GM19452 (cell line): ENCODE results near the gene PIPOX.
"Not testable (repeated sequence)": the region's sequence is repeated elsewhere in the genome, so short reads cannot be mapped to it uniquely, and the experiment has no call there.

ENCODE experiments used
- ATAC-seq: cut with Tn5 transposase; IDR thresholded peaks from one replicate; pipeline ENCODE4 v1.9.1; 2021; ENCODE audit not compliant: unreplicated experiment

Gene PIPOX

DNA sequence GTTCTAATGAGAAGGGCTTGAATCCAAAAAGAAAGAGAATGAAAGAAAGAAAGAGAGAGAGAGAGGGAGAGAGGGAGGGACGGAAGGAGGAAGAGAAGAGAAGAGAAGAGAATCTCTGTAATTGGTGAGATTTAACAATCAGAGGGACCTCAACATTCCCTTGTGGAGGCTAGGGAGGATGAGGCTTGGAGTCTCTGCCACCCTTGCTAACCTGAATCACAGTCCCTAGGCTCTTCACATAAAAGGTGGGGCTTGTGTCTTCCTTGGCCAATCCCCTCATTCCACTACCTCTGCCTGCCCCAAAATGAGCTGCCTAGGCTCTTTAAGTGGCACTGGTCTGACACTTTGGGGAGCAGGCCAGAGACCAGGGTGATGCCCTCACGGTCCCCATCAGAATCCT is 30.1 kb downstream of the PIPOX start:
- ATAC-seq = no peak

- no peak for ATAC-seq
These were observed 30.6 kb downstream of the PIPOX start for GRCh38 chr17:29073520-29073919.

DNA sequence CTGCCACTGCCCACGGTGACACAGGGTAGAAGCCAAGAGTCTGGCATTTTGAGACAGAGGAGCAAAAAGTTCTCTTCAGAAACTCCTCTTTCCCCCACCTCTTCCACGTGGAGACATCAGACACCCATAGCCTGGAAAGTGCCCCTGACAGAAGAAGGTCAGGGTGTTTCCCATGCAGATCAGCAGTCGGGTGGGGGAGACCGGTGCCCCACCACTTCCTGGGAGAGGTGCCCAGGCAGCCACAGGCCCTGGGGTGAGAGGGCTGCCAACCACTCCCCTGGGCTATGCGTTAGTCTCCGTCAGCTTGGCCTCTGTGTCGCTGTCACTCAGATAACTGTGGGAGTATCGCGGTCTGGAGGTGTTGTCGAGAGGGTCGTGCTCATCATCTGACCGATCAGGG is 31.5 kb downstream of the PIPOX start:
- no peak for ATAC-seq

DNA sequence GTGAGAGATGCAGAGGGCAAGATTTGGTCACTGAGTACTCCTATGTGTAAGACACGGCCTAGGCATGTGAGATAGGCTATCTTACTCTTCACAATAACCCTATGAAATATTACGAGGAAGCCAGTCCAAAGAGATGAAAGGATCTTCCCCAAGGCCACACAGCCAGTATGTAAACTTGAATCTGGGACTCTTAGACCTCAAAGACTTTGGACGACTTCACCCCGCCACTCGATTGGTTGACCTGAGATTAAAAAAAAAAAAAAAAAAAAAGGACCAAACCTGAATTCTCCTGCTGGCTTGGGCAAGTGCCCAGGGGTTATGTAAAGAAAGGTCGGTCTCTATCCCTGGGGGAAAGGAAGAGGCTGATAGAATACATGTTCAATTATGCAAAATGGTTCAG is 33.1 kb downstream of the PIPOX start:
- ATAC-seq = no peak

DNA sequence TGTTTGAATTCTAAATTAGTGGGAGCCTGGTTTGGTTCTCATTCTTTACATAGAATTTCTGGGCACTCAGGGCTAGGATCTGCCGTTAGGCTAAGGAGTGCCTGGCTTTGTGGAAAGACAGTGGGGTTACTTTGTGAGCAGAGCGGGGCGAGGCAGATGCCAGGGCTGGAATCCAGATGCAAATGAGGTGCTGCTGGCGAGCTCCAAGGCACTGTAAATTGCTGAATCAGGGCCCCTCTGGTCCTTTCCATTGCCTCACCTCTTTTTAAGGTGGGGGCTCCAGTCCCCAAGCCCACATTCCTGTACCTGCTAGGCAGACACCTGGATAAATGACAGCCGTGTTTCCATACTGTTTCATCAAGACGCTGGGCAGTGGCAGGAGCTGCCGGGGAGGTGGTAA is 33.8 kb downstream of the PIPOX start:
- ATAC-seq = no peak

GRCh38 chr17:29077320-29077719 is 34.4 kb downstream of the PIPOX start:
- ATAC-seq = no peak

GRCh38 chr17:29078183-29079045 is 35.5 kb downstream of the PIPOX start:
- ATAC-seq = no peak

DNA sequence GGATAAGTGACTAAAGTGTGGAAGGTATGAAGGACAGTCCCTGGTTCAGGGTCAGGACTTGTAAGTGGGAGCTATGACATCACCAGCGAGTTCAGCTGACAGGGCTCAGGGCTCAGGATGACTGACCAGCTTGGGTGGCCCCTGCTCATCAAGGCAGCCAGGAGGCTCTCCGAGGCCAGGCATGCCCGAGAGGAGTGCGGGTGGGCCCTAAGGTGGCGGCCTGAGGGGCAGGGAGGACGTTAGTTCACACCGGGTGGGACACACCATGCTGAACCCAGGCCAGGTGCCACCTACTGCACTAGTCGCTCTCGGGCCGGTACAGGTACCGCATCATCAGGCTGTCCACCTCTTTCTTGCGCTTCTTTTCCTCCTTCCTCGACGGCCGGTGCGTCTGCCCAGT is 36.5 kb downstream of the PIPOX start:
- no peak for ATAC-seq

DNA sequence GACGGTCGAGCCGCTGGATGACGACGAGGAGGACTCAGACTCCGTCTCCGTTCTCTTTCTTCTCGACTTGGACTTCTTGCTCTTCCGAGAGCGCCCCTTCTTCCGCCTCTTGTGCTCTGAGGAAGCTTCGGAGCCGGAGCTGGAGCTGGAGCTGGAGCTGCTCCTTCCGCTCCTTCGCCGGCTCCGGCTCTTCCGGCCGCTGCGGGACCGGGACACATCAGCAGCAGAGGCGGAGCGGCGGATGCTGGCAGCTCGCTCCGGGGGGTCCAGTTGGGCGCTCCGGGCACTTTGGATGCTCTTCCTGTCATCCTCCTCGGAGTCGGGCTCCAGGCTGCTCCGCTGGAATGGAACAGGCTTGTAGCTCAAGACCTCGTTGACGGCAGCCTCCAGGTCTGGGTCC is 36.9 kb downstream of the PIPOX start:
- ATAC-seq = no peak

DNA sequence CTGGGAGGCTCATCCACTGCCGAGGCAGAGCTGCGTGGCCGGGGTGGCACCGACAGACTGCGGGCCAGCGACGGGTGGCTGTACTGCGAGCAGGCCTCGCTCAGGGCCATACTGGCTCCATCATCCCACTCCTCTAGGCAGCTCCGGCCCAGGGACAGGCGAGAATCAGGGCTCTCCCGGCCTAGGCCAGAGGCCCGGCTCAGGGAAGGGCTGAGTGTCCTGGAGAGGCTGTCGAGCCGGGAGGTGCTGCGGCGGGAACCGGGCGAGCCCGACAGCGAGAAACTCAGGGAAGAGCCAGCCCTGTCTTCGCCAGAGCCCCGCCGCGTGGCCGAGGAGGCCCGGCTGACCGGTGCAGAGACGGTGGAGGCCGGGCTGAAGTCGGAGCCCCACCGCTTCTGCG is 37.4 kb downstream of the PIPOX start:
- no peak for ATAC-seq

DNA sequence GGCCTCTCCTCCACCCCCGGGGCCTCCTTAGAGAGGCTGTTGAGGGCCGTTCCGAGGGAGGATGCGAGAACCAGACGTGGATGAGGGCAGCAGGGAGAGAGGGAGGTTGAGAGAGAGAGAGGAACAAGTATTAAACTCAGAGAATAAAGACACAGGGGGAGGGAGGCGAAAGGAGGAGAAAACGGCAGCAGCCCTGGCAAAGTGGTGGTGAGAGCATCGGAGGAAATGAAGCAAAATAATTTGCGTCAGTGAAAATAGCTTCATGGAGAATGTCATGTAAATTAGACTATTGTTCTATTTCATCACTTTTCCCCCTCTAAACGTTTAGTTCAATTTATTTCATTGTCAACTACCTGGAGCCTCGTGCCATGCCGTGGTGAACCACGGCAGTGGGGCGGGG is 38.0 kb downstream of the PIPOX start:
- no peak for ATAC-seq

DNA sequence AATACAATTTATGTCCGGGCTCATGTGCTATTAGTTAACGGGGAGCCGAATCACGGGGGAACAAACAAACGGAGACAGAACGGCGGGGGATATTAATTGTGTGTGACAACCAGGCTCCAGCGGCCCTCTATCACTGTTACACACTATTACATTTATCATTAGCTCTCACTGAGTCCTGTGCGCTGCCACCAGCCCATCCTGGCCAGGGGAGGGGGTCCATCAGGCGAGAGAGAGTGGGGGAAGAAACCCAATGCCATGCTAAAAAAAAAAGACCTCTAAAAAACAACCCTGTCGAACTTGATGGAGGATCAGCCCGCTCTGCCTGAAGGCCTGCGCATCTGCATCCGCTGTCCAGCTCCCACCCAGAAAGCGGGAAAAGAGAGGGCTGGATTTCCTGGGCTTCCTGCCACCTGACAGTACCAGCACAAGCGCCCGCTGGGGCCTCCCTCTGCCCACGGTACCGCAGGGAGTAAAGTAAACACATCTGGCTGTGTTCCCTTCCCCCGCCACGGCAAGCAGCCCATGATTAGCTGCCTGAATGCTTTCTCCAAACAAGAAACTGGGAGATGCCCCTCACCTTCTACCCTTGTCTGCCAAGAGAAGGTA is 41.7 kb downstream of the PIPOX start:
- ATAC-seq = no peak

GRCh38 chr17:29085223-29085622 is 42.3 kb downstream of the PIPOX start:
- ATAC-seq = no peak

DNA sequence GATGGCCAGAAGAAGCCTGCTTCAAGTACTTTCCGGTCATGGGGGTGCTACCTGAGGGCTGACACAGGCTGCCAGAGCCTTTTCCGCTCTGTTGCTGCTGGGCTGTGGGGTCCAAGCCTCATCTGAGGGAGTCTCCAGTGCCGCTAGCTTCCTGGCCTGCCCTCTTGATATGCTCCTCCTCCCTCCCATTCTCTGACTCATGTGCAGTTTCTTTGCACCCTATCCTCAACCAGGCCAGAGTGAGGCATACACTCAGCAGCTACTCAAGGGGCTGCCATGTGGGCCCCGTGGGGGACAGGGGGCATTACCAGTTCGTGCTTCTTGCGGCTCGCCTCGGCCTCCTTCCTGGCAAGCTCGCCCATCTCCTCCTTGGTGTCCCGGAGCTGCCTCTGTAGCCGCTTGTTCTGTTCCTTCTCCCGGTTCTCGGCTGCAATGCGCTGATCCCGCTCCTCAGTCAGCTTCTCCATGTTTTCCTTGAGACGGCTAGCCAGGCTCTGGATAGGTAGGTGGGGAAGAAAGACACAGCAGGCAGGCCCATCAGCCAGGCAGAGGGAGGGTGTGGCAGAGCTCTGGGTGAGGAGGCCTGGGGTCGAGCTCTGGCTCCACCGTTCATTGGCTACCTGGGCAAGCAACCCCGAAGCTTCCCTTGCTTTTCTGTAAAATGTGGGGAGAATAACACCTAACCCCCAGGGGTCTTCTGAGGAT is 43.8 kb downstream of the PIPOX start:
- ATAC-seq = no peak

DNA sequence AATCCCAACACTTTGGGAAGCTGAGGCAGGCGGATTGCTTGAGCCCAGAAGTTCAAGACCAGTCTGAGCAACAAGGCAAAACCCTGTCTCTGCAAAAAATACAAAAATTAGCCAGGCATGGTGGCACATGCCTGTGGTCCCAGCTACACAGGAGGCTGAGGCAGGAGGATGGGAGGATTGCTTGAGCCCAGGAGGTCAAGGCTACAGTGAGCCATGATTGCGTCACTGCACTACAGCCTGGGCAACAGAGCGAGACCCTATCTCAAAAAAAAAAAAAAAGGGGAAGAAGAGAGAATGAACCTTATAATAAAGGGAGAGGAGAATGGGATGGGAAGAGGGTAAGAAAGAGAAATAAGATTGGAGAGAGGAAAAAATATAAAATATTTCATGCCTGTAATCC is 45.8 kb downstream of the PIPOX start:
- ATAC-seq = not testable (repeated sequence)

DNA sequence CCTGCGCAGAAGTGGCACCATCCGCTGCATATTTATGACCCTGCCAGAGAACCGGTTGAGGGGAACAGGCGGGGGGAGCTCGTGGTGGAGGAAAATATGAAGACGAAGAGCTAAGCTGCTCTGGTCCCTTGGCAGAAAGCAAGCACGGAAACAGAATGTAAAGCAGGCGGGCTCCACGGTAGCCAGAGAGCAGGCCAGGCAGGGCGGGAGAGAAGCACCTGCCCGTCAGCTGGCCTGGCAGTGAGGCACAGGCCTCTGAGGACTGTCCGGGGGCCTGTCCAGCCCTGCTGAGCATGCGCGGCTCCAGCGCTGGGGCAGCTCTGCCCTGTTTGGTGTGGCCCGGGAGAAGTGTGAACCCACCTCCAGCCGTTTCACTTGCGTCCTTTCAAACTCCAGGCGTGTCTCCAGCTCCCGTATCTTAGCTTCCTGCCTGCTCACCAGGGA is 46.7 kb downstream of the PIPOX start:
- ATAC-seq = no peak

GRCh38 chr17:29090108-29090507 is 47.2 kb downstream of the PIPOX start:
- ATAC-seq = no peak

DNA sequence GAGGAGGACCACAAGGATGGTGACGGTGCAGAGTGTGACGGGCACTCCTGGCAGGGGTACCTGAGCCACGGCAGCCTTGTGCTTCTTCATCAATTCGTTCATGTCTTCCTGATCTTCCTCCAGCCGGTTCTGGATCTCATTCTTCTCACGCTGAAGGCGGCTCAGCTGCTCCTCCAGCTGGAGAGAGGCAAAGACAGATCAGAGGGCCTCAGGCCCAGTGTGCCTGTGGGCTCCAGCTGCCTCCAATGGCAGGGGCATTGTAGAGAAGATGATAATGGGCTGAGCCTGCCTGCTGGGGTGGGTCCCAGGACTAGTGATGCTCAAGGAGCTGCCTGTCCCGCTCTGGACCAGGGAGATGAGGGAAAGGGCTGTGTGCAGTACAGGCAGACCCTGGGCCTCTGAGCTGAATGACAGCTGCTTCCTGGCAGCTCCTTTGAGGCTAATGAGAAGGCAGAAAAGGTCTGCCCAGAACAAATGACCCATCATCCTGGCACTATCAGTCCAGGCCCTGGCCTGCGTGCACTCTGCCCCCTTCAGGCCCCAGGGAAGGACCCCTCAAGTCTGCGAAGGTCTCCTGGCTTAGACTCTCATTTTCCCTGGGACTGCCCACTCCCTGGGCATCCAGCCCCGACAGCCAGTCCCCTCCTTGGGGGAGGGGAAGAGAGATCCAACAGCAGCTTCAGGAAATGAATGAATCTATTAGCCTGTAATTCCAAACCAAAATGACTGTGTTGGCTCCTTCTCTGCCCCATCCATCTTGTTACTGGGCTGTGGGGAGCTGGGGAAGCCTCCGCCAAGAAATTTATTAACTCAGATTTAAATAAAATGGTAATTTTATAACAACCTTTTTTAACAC is 48.0 kb downstream of the PIPOX start:
- no peak for ATAC-seq

DNA sequence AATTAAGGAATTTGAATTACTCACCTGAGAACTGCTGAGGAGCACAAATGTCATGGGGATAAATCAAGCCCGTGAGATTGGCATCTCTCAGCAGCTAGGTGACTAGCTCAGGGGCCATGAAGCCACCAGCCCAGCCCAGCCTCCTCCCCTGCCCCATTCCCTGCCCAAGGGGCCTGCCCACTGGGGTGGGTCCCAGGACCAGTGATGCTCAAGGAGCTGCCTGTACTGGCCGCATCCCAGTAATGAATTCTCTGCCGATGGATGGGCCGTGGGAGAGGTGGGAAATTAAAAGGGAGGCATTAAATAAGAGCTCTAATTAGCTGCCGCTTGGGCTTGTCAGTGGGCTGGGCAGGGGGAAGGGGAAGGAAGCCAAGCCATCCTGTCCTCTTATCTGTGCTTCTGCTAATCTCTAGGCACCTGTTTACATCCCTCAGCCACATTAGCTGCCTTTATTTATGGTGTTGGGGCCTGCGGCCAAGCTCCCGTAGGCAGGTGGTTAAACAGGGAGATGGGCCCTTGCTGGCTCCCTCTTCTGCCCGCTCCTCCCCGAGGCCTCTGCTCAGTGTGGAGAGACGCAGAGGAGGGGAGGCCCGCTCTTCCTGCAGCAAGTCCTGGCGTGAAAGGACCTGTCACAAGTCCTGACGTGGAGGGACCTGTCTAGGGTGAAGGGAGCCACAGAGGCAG is 48.8 kb downstream of the PIPOX start:
- ATAC-seq = no peak

DNA sequence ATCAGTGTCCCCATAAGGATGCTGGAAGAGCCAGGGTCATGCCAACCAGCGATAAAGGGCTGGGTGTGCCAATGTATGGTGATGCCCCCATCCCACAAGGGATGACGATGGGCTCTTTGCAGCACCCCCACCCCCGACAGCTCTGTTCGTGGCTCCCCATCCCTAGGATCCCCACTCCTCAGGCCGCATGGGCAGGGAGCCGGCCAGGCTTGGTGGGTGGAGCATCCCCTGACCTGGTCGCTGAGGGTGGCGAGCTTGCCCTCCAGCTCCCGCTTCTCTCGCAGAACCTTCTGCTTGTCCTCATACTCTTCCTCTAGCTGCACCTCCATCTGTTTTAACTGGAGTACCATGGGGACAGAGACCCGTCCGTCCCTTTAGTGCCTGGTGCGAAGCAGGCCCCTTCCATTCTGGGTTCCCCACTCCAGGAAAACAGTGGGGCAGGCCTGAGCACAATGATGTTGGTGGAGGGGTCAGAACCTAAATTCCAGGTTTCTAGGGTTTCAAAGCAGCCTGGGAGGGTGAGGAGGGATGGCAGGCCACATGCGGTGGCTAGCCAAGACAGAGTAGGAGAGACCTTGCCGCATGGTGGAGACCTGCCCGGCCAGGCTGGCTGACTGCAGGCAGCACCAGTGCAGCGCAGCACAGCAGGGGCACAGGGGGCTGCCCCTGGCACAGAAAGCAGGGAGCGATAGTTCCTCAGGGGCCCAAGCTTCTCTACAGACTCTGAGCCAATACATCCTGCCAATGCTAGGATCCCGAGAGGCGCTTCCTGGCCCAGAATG is 50.3 kb downstream of the PIPOX start:
- no peak for ATAC-seq
